ENCODE results near the gene NEGR1.

Gene NEGR1

DNA sequence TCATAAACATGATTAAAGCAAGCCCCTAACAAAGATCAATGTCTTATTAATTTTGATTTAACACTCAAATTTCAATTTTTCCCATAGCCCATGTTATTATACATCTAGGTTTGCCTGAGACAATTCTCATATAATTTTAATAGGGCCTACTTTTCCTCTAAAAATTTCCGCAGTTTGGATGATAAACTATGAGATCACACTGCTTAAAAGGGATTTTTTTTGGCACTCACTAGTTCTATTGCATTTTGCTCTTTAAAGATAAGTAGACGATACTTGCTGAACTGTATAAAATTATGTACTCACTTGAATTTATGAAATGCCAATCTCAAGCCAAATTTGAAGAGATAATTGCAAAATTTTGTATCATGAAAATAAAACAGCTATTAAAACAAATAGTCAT is 721.1 kb downstream of the NEGR1 start:
- no peak overlapping the region for H3K4me3 ChIP-seq (replicated peaks; ENCODE audit: low read depth, low read length)
- DNase-seq (ENCODE audit: low read depth), result peak; percentile 14
- TF ChIP-seq, protein P1, sequence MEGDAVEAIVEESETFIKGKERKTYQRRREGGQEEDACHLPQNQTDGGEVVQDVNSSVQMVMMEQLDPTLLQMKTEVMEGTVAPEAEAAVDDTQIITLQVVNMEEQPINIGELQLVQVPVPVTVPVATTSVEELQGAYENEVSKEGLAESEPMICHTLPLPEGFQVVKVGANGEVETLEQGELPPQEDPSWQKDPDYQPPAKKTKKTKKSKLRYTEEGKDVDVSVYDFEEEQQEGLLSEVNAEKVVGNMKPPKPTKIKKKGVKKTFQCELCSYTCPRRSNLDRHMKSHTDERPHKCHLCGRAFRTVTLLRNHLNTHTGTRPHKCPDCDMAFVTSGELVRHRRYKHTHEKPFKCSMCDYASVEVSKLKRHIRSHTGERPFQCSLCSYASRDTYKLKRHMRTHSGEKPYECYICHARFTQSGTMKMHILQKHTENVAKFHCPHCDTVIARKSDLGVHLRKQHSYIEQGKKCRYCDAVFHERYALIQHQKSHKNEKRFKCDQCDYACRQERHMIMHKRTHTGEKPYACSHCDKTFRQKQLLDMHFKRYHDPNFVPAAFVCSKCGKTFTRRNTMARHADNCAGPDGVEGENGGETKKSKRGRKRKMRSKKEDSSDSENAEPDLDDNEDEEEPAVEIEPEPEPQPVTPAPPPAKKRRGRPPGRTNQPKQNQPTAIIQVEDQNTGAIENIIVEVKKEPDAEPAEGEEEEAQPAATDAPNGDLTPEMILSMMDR (IDR thresholded peaks at IDR 0.05; ENCODE audit: low read length, missing control alignments), result no peak

DNA sequence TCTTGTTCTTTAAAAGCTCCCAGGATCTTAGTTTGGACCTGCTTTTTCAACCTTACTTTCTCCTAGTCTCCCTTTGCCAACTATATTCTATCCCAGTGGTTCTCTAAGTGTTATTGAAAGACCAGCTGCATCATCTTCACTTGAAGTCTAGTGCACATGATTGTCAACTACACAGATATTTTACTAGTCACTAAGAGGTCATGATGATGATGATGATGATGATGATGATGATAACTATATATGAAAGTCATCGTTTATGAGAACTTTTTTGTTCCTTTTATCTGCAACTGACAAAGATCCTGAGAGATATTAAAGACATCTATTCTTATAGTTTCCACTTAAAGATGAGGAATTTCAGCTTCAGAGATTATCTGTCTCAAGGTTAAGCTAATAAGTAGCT is 722.5 kb downstream of the NEGR1 start:
- DNase-seq (ENCODE audit: low read depth), result no peak
- no peak overlapping the region for H3K4me3 ChIP-seq (replicated peaks; ENCODE audit: low read depth, low read length)
- TF ChIP-seq, protein P1 (IDR thresholded peaks at IDR 0.05; ENCODE audit: low read length, missing control alignments), result no peak

DNA sequence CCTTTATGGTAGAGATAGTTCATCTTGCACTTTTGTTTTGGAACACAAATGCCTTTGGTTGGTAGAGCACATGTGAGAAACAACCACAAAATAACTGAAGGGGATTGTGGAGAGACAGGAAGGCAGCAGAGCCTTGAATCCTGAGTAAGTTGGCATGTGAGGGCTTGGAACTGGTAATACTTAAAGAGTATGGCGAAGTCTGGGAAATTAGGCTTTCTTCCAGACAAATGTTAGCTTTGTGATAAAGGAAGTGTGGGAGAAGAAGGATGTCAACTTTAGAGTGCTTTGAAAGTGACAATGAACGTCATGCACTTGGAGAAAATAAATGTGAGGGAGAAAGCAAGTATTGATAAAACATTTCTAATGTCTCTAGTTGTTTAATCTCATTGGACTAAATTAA is 725.2 kb downstream of the NEGR1 start:
- TF ChIP-seq, protein P1 (IDR thresholded peaks at IDR 0.05; ENCODE audit: low read length, missing control alignments), result no peak
- no peak overlapping the region for H3K4me3 ChIP-seq (replicated peaks; ENCODE audit: low read depth, low read length)
- DNase-seq (ENCODE audit: low read depth), result peak; percentile 14

DNA sequence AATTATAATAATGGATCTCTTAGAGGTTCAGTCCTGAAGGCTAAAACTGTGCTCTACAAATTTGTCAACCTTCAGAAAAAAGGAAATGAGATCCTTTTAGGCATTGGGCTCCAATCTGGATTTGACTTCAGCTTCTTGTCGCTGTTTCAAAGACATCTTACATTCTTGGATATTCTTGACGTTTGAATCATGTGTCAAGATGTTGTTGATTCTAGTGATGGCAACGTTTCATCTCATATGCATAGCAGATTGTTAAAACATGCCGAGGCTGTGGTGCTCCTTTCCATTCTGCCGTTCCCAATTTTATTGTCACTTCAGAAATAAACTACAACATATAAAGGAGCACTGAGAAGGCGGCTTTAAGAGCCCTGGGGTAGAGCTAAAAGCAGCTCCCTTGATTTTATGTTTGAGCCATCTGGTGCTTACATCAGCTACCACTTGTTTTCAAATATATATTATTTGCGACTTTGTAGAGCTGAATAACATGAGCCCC is 733.9 kb downstream of the NEGR1 start:
- TF ChIP-seq, protein P1 (IDR thresholded peaks at IDR 0.05; ENCODE audit: low read length, missing control alignments), result no peak
- H3K4me3 ChIP-seq (replicated peaks; ENCODE audit: low read depth, low read length), result no peak overlapping the region
- no peak for DNase-seq (ENCODE audit: low read depth)

DNA sequence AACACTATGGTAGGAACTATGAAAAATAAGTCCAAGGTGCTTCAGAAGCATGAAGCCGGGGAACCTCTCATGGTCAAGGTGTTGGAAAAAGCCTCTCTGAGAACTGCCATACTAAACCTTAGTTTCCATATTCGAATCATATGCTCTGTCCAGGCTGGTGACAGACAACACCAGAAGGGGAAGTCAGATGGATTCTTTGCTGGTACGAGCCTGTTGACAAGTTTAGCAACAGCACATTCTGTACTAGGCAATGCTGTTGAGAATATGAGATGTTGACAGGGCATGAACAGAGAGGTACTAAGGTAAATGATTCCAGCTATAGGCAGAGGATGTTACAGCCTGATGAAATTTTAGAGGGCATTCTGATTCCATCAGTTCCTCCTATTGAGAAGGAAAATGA is 740.2 kb downstream of the NEGR1 start:
- no peak overlapping the region for H3K4me3 ChIP-seq (replicated peaks; ENCODE audit: low read depth, low read length)
- DNase-seq (ENCODE audit: low read depth), result no peak
- TF ChIP-seq, protein P1 (IDR thresholded peaks at IDR 0.05; ENCODE audit: low read length, missing control alignments), result no peak

DNA sequence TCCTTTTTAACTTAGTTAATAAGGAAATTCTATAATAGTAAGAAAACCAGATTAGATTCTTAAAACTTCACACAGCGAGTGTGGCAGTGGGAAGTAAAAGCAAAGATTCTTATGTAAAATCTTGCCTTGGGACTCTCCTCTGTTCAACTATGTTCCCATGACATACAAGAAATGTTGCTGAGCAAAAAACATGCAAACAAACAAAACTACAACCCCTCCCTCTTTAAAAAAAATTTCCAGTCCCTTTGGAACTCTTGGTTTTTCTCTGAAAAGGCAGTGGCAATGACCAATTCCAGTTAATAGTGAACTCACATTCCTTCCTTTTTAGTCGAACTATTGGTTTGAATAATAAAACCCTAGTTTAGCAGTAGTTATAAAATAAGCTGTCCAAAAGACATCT is 748.4 kb downstream of the NEGR1 start:
- TF ChIP-seq, protein P1 (IDR thresholded peaks at IDR 0.05; ENCODE audit: low read length, missing control alignments), result no peak

DNA sequence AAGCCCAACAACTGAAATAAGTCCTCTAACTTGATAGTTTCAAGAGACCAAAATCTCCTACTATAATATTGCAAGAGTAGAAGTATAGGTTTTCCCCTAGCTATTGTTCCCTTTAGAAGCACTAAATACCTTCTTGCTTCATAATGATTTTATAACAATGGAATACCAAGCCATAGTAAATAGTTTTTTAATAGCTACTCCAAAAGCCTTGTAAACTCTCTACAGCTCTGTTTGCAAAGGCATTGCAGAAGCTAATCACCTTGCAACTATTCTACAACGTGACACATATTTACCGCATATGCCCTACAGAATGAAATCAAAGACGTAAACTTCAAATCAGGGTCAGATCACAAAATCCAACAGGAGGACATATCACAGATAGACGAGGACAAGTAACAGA is 750.0 kb downstream of the NEGR1 start:
- no peak overlapping the region for H3K4me3 ChIP-seq (replicated peaks; ENCODE audit: low read depth, low read length)
- TF ChIP-seq, protein P1 (IDR thresholded peaks at IDR 0.05; ENCODE audit: low read length, missing control alignments), result no peak
- DNase-seq (ENCODE audit: low read depth), result no peak

More for the DNA sequence above, 748.4 kb downstream of the NEGR1 start:
- DNase-seq (ENCODE audit: low read depth), result no peak
- H3K4me3 ChIP-seq (replicated peaks; ENCODE audit: low read depth, low read length), result no peak overlapping the region
